Activated T-helper 2 cell treated with anti-CD3 and anti-CD28 coated beads, Interferon-gamma antibody, Interleukin-2, Interleukin-4, amounts not matched to agents 10 μg/mL and 5 μg/mL and 100 μg/mL, durations not matched to agents 14 hours and 24 hours and 36 hours (primary cell): ENCODE measurements around the gene ATP1A3. TPM values are rescaled to one million over a fixed set of nuclear protein-coding genes. Genes with fewer than 3 reads are reported as not detected.
"Not testable (repeated sequence)": the region's sequence is repeated elsewhere in the genome, so short reads cannot be mapped to it uniquely, and the experiment has no call there.

Experiments
- DNase-seq: peaks from one replicate; pipeline ENCODE4 v3.0.0; 2021; ENCODE audit warnings: low spot score
- H3K27ac Mint-ChIP-seq: one replicate; pipeline ENCODE4 v1.8.0; 2021; ENCODE audit warnings: mixed read lengths
- H3K27me3 Mint-ChIP-seq: one replicate; pipeline ENCODE4 v1.8.0; 2021; ENCODE audit warnings: low read depth, mixed read lengths
- H3K36me3 Mint-ChIP-seq: one replicate; pipeline ENCODE4 v1.8.0; 2021; ENCODE audit warnings: low read depth, mixed read lengths
- H3K4me1 Mint-ChIP-seq: one replicate; pipeline ENCODE4 v1.8.0; 2021; ENCODE audit warnings: low read depth, mixed read lengths
- H3K4me3 Mint-ChIP-seq: one replicate; pipeline ENCODE4 v1.8.0; 2021; ENCODE audit warnings: low read depth, mild to moderate bottlenecking, moderate library complexity, mixed read lengths
- H3K9me3 Mint-ChIP-seq: one replicate; pipeline ENCODE4 v1.8.0; 2021; ENCODE audit warnings: mixed read lengths
- intact Hi-C: fragments of 100-400 bp; cut with micrococcal nuclease; formaldehyde crosslinking; loops from one replicate; pipeline ENCODE4 v1.15.1; 2023
- total RNA-seq: library from RNA; stranded (reverse); gene quantifications from 2 replicates; pipeline ENCODE4 v1.2.3, GENCODE V29; 2022

ATP1A3 gene
- 0.97 and 1.7 TPM in 2 replicates for total RNA-seq

- peak; percentile 60 for DNase-seq
- H3K9me3 Mint-ChIP-seq: no peaks in the 10 kb centered on the region
- no peaks in the 10 kb centered on the region for H3K36me3 Mint-ChIP-seq
- H3K27ac Mint-ChIP-seq: no peak within 1 kb of the TSS
- peak within 1 kb of the TSS; percentile 74 for H3K4me3 Mint-ChIP-seq
- H3K4me1 Mint-ChIP-seq: peaks cover 20% of the 10 kb centered on the region
- H3K27me3 Mint-ChIP-seq: peaks cover 39% of the 10 kb centered on the region
- intact Hi-C loops: no loop called here
Observed at GRCh38 chr19:41993612-41994483, at the start of gene ATP1A3. Gene ATP1A3 (minus strand): TSS chr19:41994230. CDS start chr19:41994076, 154 bp downstream.

- no peaks in the 10 kb centered on the region for H3K36me3 Mint-ChIP-seq
- no peaks in the 10 kb centered on the region for H3K4me1 Mint-ChIP-seq
- intact Hi-C loops: no loop called here
- no peak overlapping the region for H3K4me3 Mint-ChIP-seq
- no peaks in the 10 kb centered on the region for H3K9me3 Mint-ChIP-seq
- no peak for DNase-seq
- no peaks in the 10 kb centered on the region for H3K27me3 Mint-ChIP-seq
- no peak overlapping the region for H3K27ac Mint-ChIP-seq
Observed at GRCh38 chr19:42042455-42043170, 48.6 kb upstream of the ATP1A3 start.

GRCh38 chr19:42040491-42040890, 46.5 kb upstream of the ATP1A3 start:
- H3K4me3 Mint-ChIP-seq, H3K9me3 Mint-ChIP-seq: not testable (repeated sequence)

GRCh38 chr19:42040031-42040430, 46.0 kb upstream of the ATP1A3 start:
- DNase-seq: no peak
- Mint-ChIP-seq H3K9me3 (no peaks in the 10 kb centered on the region), H3K4me3 (no peak overlapping the region), H3K36me3 (no peaks in the 10 kb centered on the region), H3K4me1 (no peaks in the 10 kb centered on the region), H3K27me3 (no peaks in the 10 kb centered on the region), H3K27ac (no peak overlapping the region)
- intact Hi-C loops: no loop called here

More at GRCh38 chr19:42040491-42040890, 46.5 kb upstream of the ATP1A3 start:
- H3K27ac Mint-ChIP-seq, intact Hi-C loops, H3K4me1 Mint-ChIP-seq, H3K27me3 Mint-ChIP-seq, DNase-seq, H3K36me3 Mint-ChIP-seq: not testable (repeated sequence)

GRCh38 chr19:42038666-42039065, 44.6 kb upstream of the ATP1A3 start:
- H3K4me3 Mint-ChIP-seq: no peak overlapping the region
- H3K9me3 Mint-ChIP-seq: no peaks in the 10 kb centered on the region
- no peaks in the 10 kb centered on the region for H3K27me3 Mint-ChIP-seq
- no peaks in the 10 kb centered on the region for H3K36me3 Mint-ChIP-seq
- intact Hi-C loops: no loop called here
- no peak for DNase-seq
- H3K4me1 Mint-ChIP-seq: peaks cover 3% of the 10 kb centered on the region
- H3K27ac Mint-ChIP-seq: no peak overlapping the region

- H3K27me3 Mint-ChIP-seq: no peaks in the 10 kb centered on the region
- no peaks in the 10 kb centered on the region for H3K9me3 Mint-ChIP-seq
- H3K36me3 Mint-ChIP-seq: no peaks in the 10 kb centered on the region
- H3K4me1 Mint-ChIP-seq: peaks cover 3% of the 10 kb centered on the region
- no peak overlapping the region for H3K27ac Mint-ChIP-seq
- intact Hi-C loops: no loop called here
- DNase-seq: no peak
- H3K4me3 Mint-ChIP-seq: no peak overlapping the region
Observed at GRCh38 chr19:42037649-42038048, 43.6 kb upstream of the ATP1A3 start.

- not testable (repeated sequence) for H3K4me3 Mint-ChIP-seq, H3K36me3 Mint-ChIP-seq, H3K27ac Mint-ChIP-seq, H3K9me3 Mint-ChIP-seq, H3K4me1 Mint-ChIP-seq, H3K27me3 Mint-ChIP-seq
- intact Hi-C loops: loop anchor here (2.0 kb wide), 1 partner anchor 76 kb away; the partner anchor contains the start of gene RABAC1
- peak; percentile 51 for DNase-seq
Observed at GRCh38 chr19:42034640-42035391, 40.8 kb upstream of the ATP1A3 start.

GRCh38 chr19:42033413-42033812, 39.4 kb upstream of the ATP1A3 start:
- Mint-ChIP-seq H3K27me3 (peaks cover 4% of the 10 kb centered on the region), H3K4me3 (no peak overlapping the region), H3K4me1 (peaks cover 3% of the 10 kb centered on the region), H3K9me3 (no peaks in the 10 kb centered on the region), H3K36me3 (no peaks in the 10 kb centered on the region), H3K27ac (no peak overlapping the region)
- intact Hi-C loops: no loop called here
- DNase-seq: no peak

- Mint-ChIP-seq H3K4me3 (no peak overlapping the region), H3K27ac (no peak overlapping the region), H3K9me3 (no peaks in the 10 kb centered on the region), H3K4me1 (peaks cover 3% of the 10 kb centered on the region), H3K36me3 (no peaks in the 10 kb centered on the region), H3K27me3 (peaks cover 4% of the 10 kb centered on the region)
- no peak for DNase-seq
- intact Hi-C loops: no loop called here
Observed at GRCh38 chr19:42032431-42032830, 38.4 kb upstream of the ATP1A3 start.

- Mint-ChIP-seq H3K36me3 (no peaks in the 10 kb centered on the region), H3K9me3 (no peaks in the 10 kb centered on the region), H3K4me3 (no peak overlapping the region), H3K27ac (no peak overlapping the region), H3K4me1 (peaks cover 3% of the 10 kb centered on the region), H3K27me3 (peaks cover 4% of the 10 kb centered on the region)
- DNase-seq: no peak
- intact Hi-C loops: no loop called here
Observed at GRCh38 chr19:42030645-42031440, 36.8 kb upstream of the ATP1A3 start.

- H3K36me3 Mint-ChIP-seq: no peaks in the 10 kb centered on the region
- no peak overlapping the region for H3K4me3 Mint-ChIP-seq
- no peak for DNase-seq
- no peak overlapping the region for H3K27ac Mint-ChIP-seq
- intact Hi-C loops: no loop called here
- no peaks in the 10 kb centered on the region for H3K9me3 Mint-ChIP-seq
- no peaks in the 10 kb centered on the region for H3K4me1 Mint-ChIP-seq
- peaks cover 4% of the 10 kb centered on the region for H3K27me3 Mint-ChIP-seq
Observed at GRCh38 chr19:42028304-42029216, 34.5 kb upstream of the ATP1A3 start.
